Ureter (tissue), 1 donor: ENCODE data around the gene ST6GALNAC4. TPM values are rescaled to one million over a fixed set of nuclear protein-coding genes. Genes with fewer than 3 reads are reported as not detected.

Experiments used
- DNase-seq: peaks from one replicate; pipeline ENCODE4 v3.0.0-alpha.2; 2020; ENCODE audit warnings: low spot score
- total RNA-seq: library from RNA; stranded (reverse); gene quantifications from one replicate; pipeline ENCODE4 v1.2.4, GENCODE V29; 2023
- donor health status: DM: yes; HTN: yes; CAD: no.

Gene ST6GALNAC4
- total RNA-seq, 1 donor from 2014 or later, result 25.8 TPM

GRCh38 chr9:127929625-127929979 is 12.8 kb upstream of the ST6GALNAC4 start:
- DNase-seq, result no peak

- DNase-seq, result no peak
Observed at GRCh38 chr9:127928676-127929624, 12.1 kb upstream of the ST6GALNAC4 start.

- no peak for DNase-seq
Observed at GRCh38 chr9:127927988-127928675, 11.3 kb upstream of the ST6GALNAC4 start.

GRCh38 chr9:127927201-127927987 is 10.6 kb upstream of the ST6GALNAC4 start:
- DNase-seq, result no peak

GRCh38 chr9:127926906-127927200 is 10.0 kb upstream of the ST6GALNAC4 start:
- no peak for DNase-seq

GRCh38 chr9:127925959-127926905 is 9.4 kb upstream of the ST6GALNAC4 start:
- DNase-seq, result no peak

GRCh38 chr9:127924736-127925444 is 8.0 kb upstream of the ST6GALNAC4 start:
- no peak for DNase-seq

GRCh38 chr9:127923771-127924170 is 6.9 kb upstream of the ST6GALNAC4 start:
- no peak for DNase-seq

- no peak for DNase-seq
Observed at GRCh38 chr9:127923046-127923445, 6.2 kb upstream of the ST6GALNAC4 start.

GRCh38 chr9:127921557-127922120 is 4.8 kb upstream of the ST6GALNAC4 start:
- peak; percentile 82 for DNase-seq

GRCh38 chr9:127920794-127921193 is 4.0 kb upstream of the ST6GALNAC4 start:
- no peak for DNase-seq

GRCh38 chr9:127919253-127919815 is 2.5 kb upstream of the ST6GALNAC4 start:
- DNase-seq, result peak; percentile 89

GRCh38 chr9:127918183-127919107 is 1.6 kb upstream of the ST6GALNAC4 start:
- no peak for DNase-seq

GRCh38 chr9:127917603-127918002 is 762 bp upstream of the ST6GALNAC4 start:
- no peak for DNase-seq

GRCh38 chr9:127915801-127916719 is 781 bp downstream of the ST6GALNAC4 start:
- no peak for DNase-seq

GRCh38 chr9:127915325-127915752 is 1.5 kb downstream of the ST6GALNAC4 start:
- DNase-seq, result no peak

- no peak for DNase-seq
Observed at GRCh38 chr9:127913682-127914081, 3.2 kb downstream of the ST6GALNAC4 start.

- DNase-seq, result no peak
Observed at GRCh38 chr9:127912882-127913281, 4.0 kb downstream of the ST6GALNAC4 start.
